ENCODE measurements around the gene TERF2IP. TPM values are rescaled to one million over a fixed set of nuclear protein-coding genes. Genes with fewer than 3 reads are reported as not detected.

TERF2IP gene
- polyA plus RNA-seq, 3 donors = 39.7 to 64.1 (median 47.9) TPM

DNA sequence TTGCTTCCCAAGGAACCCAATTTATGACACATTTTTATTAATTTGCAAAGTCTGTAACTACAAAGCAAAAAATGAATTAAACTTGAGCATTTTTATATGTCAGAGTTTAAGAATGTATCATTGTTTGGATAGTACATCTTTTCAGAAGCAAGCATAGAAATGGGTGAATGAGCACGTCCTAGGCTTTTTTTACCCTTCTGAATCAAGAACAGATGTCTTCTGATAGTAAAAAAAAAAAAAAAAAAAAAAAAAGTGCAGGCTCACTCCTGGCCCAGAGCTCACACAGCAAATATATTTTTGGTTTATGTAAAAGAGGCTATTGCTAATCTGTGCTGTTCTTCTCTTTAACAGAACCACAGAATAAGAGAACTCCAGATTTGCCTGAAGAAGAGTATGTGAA, 6.3 kb downstream of the TERF2IP start:
- peaks cover 50 to 58% of the 10 kb centered on the region in 2 donors for H3K36me3 ChIP-seq (replicated peaks in 1 of 2; ENCODE audit: control insufficient read depth in 1 of 2, insufficient read depth in 2 of 2, low read length in 2 of 2)
- H3K27me3 ChIP-seq (ENCODE audit: control insufficient read depth in 2 of 2, insufficient read depth in 2 of 2, low read length in 2 of 2) = no peaks in the 10 kb centered on the region
- peaks cover 45 to 49% of the 10 kb centered on the region in 2 donors for H3K36me3 Mint-ChIP-seq
- no peak overlapping the region for H3K4me3 ChIP-seq (replicated peaks in 1 of 3; ENCODE audit: low read depth in 2 of 3, low read length in 3 of 3)
- H3K4me2 ChIP-seq (replicated peaks; ENCODE audit: extremely low read depth, low read length, poor library complexity, severe bottlenecking) = no peak overlapping the region
- peaks cover 34% of the 10 kb centered on the region for H3K4me1 Mint-ChIP-seq
- peaks cover 83% of the 10 kb centered on the region for H4K20me1 ChIP-seq (ENCODE audit: insufficient read depth, low read length)
- H3K27ac Mint-ChIP-seq = peak overlapping the region in 1 of 7 donors; percentile 34
- H3K27me3 Mint-ChIP-seq (ENCODE audit: low read depth in 3 of 3) = no peaks in the 10 kb centered on the region
- H3K9me3 ChIP-seq (replicated peaks in 1 of 2; ENCODE audit: control insufficient read depth in 1 of 2, insufficient read depth in 1 of 2, low read length in 2 of 2) = no peaks in the 10 kb centered on the region
- no peak for DNase-seq
- no peak overlapping the region for H3K4me3 Mint-ChIP-seq
- TF ChIP-seq, protein P1, sequence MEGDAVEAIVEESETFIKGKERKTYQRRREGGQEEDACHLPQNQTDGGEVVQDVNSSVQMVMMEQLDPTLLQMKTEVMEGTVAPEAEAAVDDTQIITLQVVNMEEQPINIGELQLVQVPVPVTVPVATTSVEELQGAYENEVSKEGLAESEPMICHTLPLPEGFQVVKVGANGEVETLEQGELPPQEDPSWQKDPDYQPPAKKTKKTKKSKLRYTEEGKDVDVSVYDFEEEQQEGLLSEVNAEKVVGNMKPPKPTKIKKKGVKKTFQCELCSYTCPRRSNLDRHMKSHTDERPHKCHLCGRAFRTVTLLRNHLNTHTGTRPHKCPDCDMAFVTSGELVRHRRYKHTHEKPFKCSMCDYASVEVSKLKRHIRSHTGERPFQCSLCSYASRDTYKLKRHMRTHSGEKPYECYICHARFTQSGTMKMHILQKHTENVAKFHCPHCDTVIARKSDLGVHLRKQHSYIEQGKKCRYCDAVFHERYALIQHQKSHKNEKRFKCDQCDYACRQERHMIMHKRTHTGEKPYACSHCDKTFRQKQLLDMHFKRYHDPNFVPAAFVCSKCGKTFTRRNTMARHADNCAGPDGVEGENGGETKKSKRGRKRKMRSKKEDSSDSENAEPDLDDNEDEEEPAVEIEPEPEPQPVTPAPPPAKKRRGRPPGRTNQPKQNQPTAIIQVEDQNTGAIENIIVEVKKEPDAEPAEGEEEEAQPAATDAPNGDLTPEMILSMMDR (IDR thresholded peaks at IDR 0.05) = no peak
- peaks cover 68% of the 10 kb centered on the region for H3K79me2 ChIP-seq (ENCODE audit: insufficient read depth, low read length)
- H3K27ac ChIP-seq (ENCODE audit: low read depth in 1 of 2, low read length in 2 of 2) = peak overlapping the region in 1 of 2 donors; percentile 32
- WGBS (ENCODE audit: insufficient coverage) = no CpG with 5 or more reads among the region's 1 CpG
- peaks cover 0 to 4% (median 0%) of the 10 kb centered on the region in 7 donors for H3K9me3 Mint-ChIP-seq
- intact Hi-C loops (cut with micrococcal nuclease) = no loop called here
- H3K4me1 ChIP-seq (ENCODE audit: control insufficient read depth in 1 of 2, insufficient read depth in 2 of 2, low read length in 2 of 2) = peaks cover 26 to 35% of the 10 kb centered on the region in 2 donors
- H3K9ac ChIP-seq (ENCODE audit: insufficient read depth, low read length, poor library complexity, severe bottlenecking) = no peak overlapping the region
- no peak overlapping the region for H2AFZ ChIP-seq (ENCODE audit: insufficient read depth, low read depth, low read length, poor library complexity, severe bottlenecking)

DNA sequence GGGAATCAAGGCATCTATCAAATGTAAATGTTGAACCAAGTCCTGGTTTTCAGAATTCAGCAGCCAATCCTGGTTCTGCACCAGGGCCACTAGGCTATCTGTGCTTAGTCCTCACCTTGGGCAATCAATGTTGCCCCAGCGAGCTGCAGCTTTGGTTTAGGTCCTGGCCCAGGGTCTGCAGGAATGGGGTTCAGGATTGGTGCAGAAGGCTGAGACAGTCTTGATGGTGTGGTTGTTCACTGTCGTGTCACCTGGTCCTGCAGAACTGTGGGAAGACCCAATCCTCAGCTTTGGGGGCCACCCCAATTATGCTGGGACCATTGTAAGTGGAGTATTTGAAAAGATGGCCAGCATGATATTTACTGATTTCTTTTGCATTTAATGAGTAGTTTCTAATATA, 10.6 kb downstream of the TERF2IP start:
- no peaks in the 10 kb centered on the region for H3K27me3 Mint-ChIP-seq (ENCODE audit: low read depth in 3 of 3)
- H3K4me1 Mint-ChIP-seq = no peaks in the 10 kb centered on the region
- H3K36me3 Mint-ChIP-seq = peaks cover 54 to 65% of the 10 kb centered on the region in 2 donors
- H3K4me1 ChIP-seq (ENCODE audit: control insufficient read depth in 1 of 2, insufficient read depth in 2 of 2, low read length in 2 of 2) = no peaks in the 10 kb centered on the region
- 100% methylated on average over 2 of the region's 2 CpGs for WGBS (ENCODE audit: insufficient coverage)
- DNase-seq = no peak
- H3K4me2 ChIP-seq (replicated peaks; ENCODE audit: extremely low read depth, low read length, poor library complexity, severe bottlenecking) = no peak overlapping the region
- peaks cover 52 to 82% of the 10 kb centered on the region in 2 donors for H3K36me3 ChIP-seq (replicated peaks in 1 of 2; ENCODE audit: control insufficient read depth in 1 of 2, insufficient read depth in 2 of 2, low read length in 2 of 2)
- H3K9me3 ChIP-seq (replicated peaks in 1 of 2; ENCODE audit: control insufficient read depth in 1 of 2, insufficient read depth in 1 of 2, low read length in 2 of 2) = no peaks in the 10 kb centered on the region
- H3K4me3 Mint-ChIP-seq = no peak overlapping the region
- no peak overlapping the region for H3K4me3 ChIP-seq (replicated peaks in 1 of 3; ENCODE audit: low read depth in 2 of 3, low read length in 3 of 3)
- peaks cover 50% of the 10 kb centered on the region for H4K20me1 ChIP-seq (ENCODE audit: insufficient read depth, low read length)
- H3K27ac ChIP-seq (ENCODE audit: low read depth in 1 of 2, low read length in 2 of 2) = no peak overlapping the region
- H3K27me3 ChIP-seq (ENCODE audit: control insufficient read depth in 2 of 2, insufficient read depth in 2 of 2, low read length in 2 of 2) = no peaks in the 10 kb centered on the region
- H3K79me2 ChIP-seq (ENCODE audit: insufficient read depth, low read length) = peaks cover 26% of the 10 kb centered on the region
- H2AFZ ChIP-seq (ENCODE audit: insufficient read depth, low read depth, low read length, poor library complexity, severe bottlenecking) = no peak overlapping the region
- no peak overlapping the region for H3K9ac ChIP-seq (ENCODE audit: insufficient read depth, low read length, poor library complexity, severe bottlenecking)
- H3K9me3 Mint-ChIP-seq = peaks cover 0 to 4% (median 0%) of the 10 kb centered on the region in 7 donors
- TF ChIP-seq, protein P1 (IDR thresholded peaks at IDR 0.05) = no peak
- intact Hi-C loops (cut with micrococcal nuclease) = no loop called here
- H3K27ac Mint-ChIP-seq = no peak overlapping the region
